Body of pancreas (tissue), 4 donors: ENCODE measurements around the gene PDGFA. TPM values are rescaled to one million over a fixed set of nuclear protein-coding genes. Genes with fewer than 3 reads are reported as not detected.

Experiments used
- ATAC-seq: fragments of 150-250 bp; one replicate; pipeline ENCODE4 v1.9.1; 2016
- DNase-seq, 4 donors: peaks; one replicate each; pipeline ENCODE4 v3.0.0-alpha.2; 2019
- H3K27ac ChIP-seq, 4 donors: fragments of 200-600 bp; sonication (generic); 1 replicate in 3 of 4; 2 replicates in 1 of 4; pipeline versions ENCODE4 v1.5.1 to v1.6.1; 2016 to 2019; ENCODE audit warnings: mild to moderate bottlenecking in 1 of 4, mixed read lengths in 1 of 4, moderate library complexity in 1 of 4
- H3K27me3 ChIP-seq, 2 donors: fragments of 200-600 bp; sonication (generic); one replicate each; pipeline ENCODE4 v1.6.0; 2016; ENCODE audit warnings: mild to moderate bottlenecking in 1 of 2
- H3K36me3 ChIP-seq, 2 donors: fragments of 200-600 bp; sonication (generic); replicated peaks in 1 of 2; 2 replicates each; pipeline ENCODE4 v1.5.1; 2016; ENCODE audit warnings: low read depth in 2 of 2; ENCODE audit not compliant: insufficient read depth in 1 of 2
- H3K4me1 ChIP-seq: fragments of 200-600 bp; sonication (generic); one replicate; pipeline ENCODE4 v1.6.0; 2016
- H3K4me3 ChIP-seq, 2 donors: fragments of 200-600 bp; sonication (generic); 1 replicate in 1 of 2; 2 replicates in 1 of 2; pipeline ENCODE4 v1.5.1; 2016 to 2019
- H3K9me3 ChIP-seq, 3 donors: fragments of 200-600 bp; sonication (generic); 1 replicate in 2 of 3; 2 replicates in 1 of 3; pipeline ENCODE4 v1.5.1; 2016
- POLR2A ChIP-seq, 3 donors: fragments of 450-650 bp; IDR thresholded peaks; one replicate each; pipeline ENCODE4 v1.6.1; 2016; ENCODE audit warnings: antibody characterized with exemption in 3 of 3, mild to moderate bottlenecking in 2 of 3
- WGBS, 2 donors: methylation state at CpG; one replicate each; pipeline ENCODE4 v1.1.5; 2017; 5-methylcytosine and 5-hydroxymethylcytosine counted together
- intact Hi-C: fragments of 100-400 bp; cut with DNase I; formaldehyde crosslinking; loops from one replicate; pipeline ENCODE4 v1.15.1; 2023
- total RNA-seq, 2 donors: library from RNA; depleted of rRNA; stranded (reverse); fragments of >200 nt; gene quantifications; one replicate each; pipeline ENCODE4 v1.1.0, GENCODE V29; 2016
- TF ChIP-seq, protein P1 (sequence below), 7 experiments: fragments of 450-650 bp in 4 of 7; fragments of 200-600 bp in 3 of 7; sonication (generic) in 3 of 7; IDR thresholded peaks; one replicate each; pipeline ENCODE4 v1.5.1; 2016 to 2019; ENCODE audit warnings: antibody characterized with exemption in 7 of 7

Gene PDGFA
- total RNA-seq, 2 donors from 2014 or later = 58.6 to 59.3 TPM

DNA sequence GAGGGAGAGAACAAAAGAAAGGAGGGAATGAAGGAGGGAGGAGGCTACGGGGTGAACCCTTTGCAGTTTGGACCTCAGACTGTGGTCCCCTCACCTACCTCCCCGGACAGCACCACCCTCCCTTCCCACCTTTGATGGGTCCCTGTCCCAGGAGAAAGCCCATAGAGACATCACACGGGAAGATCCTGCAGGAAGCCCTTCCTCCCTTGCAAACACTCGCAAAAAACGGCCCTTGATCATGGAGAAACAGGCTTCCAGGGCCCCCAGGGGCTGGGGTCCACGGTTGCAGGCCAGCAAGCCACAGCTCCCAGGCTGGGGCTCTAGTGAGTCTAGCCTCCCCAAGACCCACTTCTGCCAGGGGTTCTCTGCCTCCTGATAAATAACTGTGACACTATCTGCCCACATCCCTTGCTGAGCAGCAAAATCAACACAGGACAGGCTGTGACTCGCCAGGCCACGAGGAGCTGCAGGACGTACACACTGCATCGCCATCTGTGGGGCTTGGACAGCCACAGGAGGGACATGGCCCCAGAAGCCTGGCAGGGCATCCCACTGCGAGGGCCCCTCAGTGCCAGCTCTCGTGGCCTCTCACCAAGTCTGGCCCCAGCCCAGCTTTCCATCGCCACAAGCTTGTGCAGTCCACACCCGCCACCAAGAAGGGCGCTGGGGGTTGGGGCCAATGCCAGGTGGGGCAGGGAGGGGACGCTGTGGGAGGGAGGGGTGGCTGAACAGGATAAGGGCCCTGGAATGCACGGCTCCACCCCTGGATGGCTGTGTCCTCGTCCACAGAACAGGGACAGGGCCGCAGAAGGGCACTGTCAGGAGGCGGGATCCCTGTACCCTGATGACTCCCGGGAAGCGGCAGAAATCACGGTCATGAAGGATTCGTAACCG is 34.2 kb downstream of the PDGFA start:
- H3K9me3 ChIP-seq = no peaks in the 10 kb centered on the region
- WGBS, 2 donors = 50 to 72% methylated on average over 17 to 21 of the region's 25 CpGs
- peaks cover 32% of the 10 kb centered on the region for H3K4me1 ChIP-seq
- no peak overlapping the region for H3K4me3 ChIP-seq
- no peaks in the 10 kb centered on the region for H3K27me3 ChIP-seq
- TF ChIP-seq, protein P1, sequence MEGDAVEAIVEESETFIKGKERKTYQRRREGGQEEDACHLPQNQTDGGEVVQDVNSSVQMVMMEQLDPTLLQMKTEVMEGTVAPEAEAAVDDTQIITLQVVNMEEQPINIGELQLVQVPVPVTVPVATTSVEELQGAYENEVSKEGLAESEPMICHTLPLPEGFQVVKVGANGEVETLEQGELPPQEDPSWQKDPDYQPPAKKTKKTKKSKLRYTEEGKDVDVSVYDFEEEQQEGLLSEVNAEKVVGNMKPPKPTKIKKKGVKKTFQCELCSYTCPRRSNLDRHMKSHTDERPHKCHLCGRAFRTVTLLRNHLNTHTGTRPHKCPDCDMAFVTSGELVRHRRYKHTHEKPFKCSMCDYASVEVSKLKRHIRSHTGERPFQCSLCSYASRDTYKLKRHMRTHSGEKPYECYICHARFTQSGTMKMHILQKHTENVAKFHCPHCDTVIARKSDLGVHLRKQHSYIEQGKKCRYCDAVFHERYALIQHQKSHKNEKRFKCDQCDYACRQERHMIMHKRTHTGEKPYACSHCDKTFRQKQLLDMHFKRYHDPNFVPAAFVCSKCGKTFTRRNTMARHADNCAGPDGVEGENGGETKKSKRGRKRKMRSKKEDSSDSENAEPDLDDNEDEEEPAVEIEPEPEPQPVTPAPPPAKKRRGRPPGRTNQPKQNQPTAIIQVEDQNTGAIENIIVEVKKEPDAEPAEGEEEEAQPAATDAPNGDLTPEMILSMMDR (IDR thresholded peaks at IDR 0.05) = no peak
- no peak for TF ChIP-seq POLR2A (IDR thresholded peaks at IDR 0.05)
- DNase-seq = peak in 2 of 4 donors; percentile 40 to 55
- intact Hi-C loops = no loop called here
- H3K36me3 ChIP-seq = no peaks in the 10 kb centered on the region
- H3K27ac ChIP-seq = no peak overlapping the region
- peak; percentile 46 for ATAC-seq

DNA sequence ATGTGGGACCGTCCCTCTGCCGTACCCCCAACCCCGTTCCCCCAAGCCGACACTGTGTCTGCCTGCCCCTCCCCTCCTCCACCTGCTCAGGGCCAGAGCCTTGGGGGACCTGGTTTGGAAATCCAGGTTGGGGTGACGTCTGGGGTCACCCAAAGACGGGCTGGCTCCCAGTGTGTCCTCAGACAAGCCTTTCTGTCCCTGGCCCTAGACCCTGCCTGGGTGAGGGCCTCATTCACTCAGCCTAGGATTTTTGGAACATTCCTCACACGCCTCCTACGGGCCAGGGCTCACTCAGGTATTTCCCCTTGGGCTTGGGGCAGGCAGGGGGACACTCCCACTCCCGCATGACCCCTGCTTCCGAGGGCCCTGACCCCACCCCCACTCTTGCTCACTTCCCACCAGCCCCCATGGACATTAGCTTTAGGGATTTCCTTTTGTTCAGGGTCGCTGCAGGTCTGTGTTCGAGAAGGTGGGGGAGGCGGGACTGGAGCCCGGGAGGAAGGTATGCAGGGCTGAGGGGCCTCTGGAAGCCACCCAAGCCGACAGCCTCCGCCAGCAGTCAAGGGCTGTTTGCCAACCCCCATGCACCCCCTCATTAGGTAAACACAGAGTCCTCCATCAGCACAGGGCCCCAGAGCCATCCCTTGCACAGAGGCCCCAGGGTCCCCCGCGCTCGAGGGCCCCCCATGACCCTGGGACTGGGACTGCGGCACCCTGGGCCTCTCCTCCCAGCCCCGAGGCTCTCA is 35.1 kb downstream of the PDGFA start:
- Histone ChIP-seq H3K9me3 (no peaks in the 10 kb centered on the region), H3K36me3 (no peaks in the 10 kb centered on the region), H3K27ac (no peak overlapping the region), H3K4me3 (no peak overlapping the region), H3K27me3 (no peaks in the 10 kb centered on the region), H3K4me1 (peaks cover 33% of the 10 kb centered on the region)
- WGBS, 2 donors = 73 to 76% methylated on average over 10 to 21 of the region's 21 CpGs
- ATAC-seq (no peak), DNase-seq (peak in 2 of 4 donors; percentile 10 to 37)
- TF ChIP-seq, protein P1 (IDR thresholded peaks at IDR 0.05) = no peak
- no peak for TF ChIP-seq POLR2A (IDR thresholded peaks at IDR 0.05)
- intact Hi-C loops = no loop called here

- 90 to 94% methylated on average over 9 to 10 of the region's 10 CpGs for WGBS, 2 donors
- TF ChIP-seq, protein P1 (IDR thresholded peaks at IDR 0.05) = no peak
- TF ChIP-seq POLR2A (IDR thresholded peaks at IDR 0.05) = no peak
- H3K36me3 ChIP-seq = no peaks in the 10 kb centered on the region
- H3K9me3 ChIP-seq = no peaks in the 10 kb centered on the region
- no peaks in the 10 kb centered on the region for H3K27me3 ChIP-seq
- intact Hi-C loops = no loop called here
- H3K4me1 ChIP-seq = peaks cover 33% of the 10 kb centered on the region
- H3K27ac ChIP-seq = no peak overlapping the region
- peak in 1 of 4 donors; percentile 4 for DNase-seq
- H3K4me3 ChIP-seq = no peak overlapping the region
- no peak for ATAC-seq
Observed at GRCh38 chr7:483656-484355, 35.8 kb downstream of the PDGFA start.

DNA sequence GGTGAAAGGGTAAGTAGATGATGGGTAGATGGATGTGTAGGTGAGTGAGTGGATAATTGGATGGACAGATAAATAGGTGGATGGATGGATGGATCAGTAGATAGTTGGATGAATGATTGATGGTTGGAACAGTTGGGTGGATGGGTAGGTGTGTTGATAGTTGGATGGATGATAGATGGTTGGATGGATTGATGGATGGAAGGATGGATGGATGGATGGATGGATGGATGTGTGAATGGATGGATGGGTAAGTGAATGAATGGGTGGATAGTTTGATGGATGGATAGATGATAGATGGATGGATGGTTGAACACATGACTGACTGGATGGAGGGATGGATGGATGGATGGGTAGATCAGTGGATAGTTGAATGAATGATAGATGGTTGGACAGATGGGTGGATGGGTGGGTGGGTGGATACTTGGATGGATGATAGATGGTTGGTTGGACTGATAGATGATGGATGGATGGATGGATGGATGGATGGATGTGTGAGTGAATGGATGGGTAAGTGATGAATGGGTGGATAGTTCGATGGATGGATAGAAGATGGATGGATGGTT is 37.0 kb downstream of the PDGFA start:
- Histone ChIP-seq H3K4me1 (peaks cover 33% of the 10 kb centered on the region), H3K36me3 (no peaks in the 10 kb centered on the region), H3K27me3 (no peaks in the 10 kb centered on the region), H3K9me3 (no peaks in the 10 kb centered on the region), H3K27ac (no peak overlapping the region), H3K4me3 (no peak overlapping the region)
- WGBS, 2 donors = 75 to 78% methylated on average over 1 of the region's 1 CpG
- DNase-seq (no peak), ATAC-seq (no peak)
- no peak for TF ChIP-seq POLR2A (IDR thresholded peaks at IDR 0.05)
- TF ChIP-seq, protein P1 (IDR thresholded peaks at IDR 0.05) = no peak
- intact Hi-C loops = no loop called here
